AG08396 (cell line): Measurements from ENCODE around the gene HOMER2.
"Not testable (repeated sequence)": the region's sequence is repeated elsewhere in the genome, so short reads cannot be mapped to it uniquely, and the experiment has no call there.

Experiments used
- DNase-seq: peaks from one replicate; pipeline ENCODE4 v3.0.0; 2012; ENCODE audit warnings: low spot score, mixed read lengths

HOMER2 gene

GRCh38 chr15:82952158-82953081 is at the start of gene HOMER2:
Gene HOMER2, minus strand, starts transcription at chr15:82952720. Its CDS starts 185 bp downstream, at chr15:82952535.
- DNase-seq: peak; percentile 64

GRCh38 chr15:83000672-83001031 is 48.1 kb upstream of the HOMER2 start:
- not testable (repeated sequence) for DNase-seq

GRCh38 chr15:82999905-83000671 is 47.6 kb upstream of the HOMER2 start:
- DNase-seq: peak; percentile 69

GRCh38 chr15:82999426-82999825 is 46.9 kb upstream of the HOMER2 start:
- DNase-seq: no peak

- peak; percentile 38 for DNase-seq
These were observed 43.4 kb upstream of the HOMER2 start for GRCh38 chr15:82995938-82996337.

GRCh38 chr15:82995076-82995475 is 42.6 kb upstream of the HOMER2 start:
- no peak for DNase-seq

GRCh38 chr15:82993144-82993543 is 40.6 kb upstream of the HOMER2 start:
- no peak for DNase-seq

GRCh38 chr15:82992436-82992998 is 40.0 kb upstream of the HOMER2 start:
- DNase-seq: no peak

GRCh38 chr15:82986442-82986780 is 33.9 kb upstream of the HOMER2 start:
- no peak for DNase-seq

- DNase-seq: peak; percentile 92
These were observed 33.3 kb upstream of the HOMER2 start, which contains the start of gene RAMAC for GRCh38 chr15:82985688-82986441. Gene RAMAC, plus strand, starts transcription at chr15:82986210. Its CDS starts 2,809 bp downstream, at chr15:82989019.

- no peak for DNase-seq
These were observed 28.5 kb upstream of the HOMER2 start for GRCh38 chr15:82980981-82981380.

- no peak for DNase-seq
These were observed 27.2 kb upstream of the HOMER2 start for GRCh38 chr15:82979726-82980125.

GRCh38 chr15:82978438-82978837 is 25.9 kb upstream of the HOMER2 start:
- no peak for DNase-seq

- DNase-seq: no peak
These were observed 24.6 kb upstream of the HOMER2 start for GRCh38 chr15:82977076-82977475.

GRCh38 chr15:82972990-82973389 is 20.5 kb upstream of the HOMER2 start:
- no peak for DNase-seq

GRCh38 chr15:82971218-82971984 is 18.9 kb upstream of the HOMER2 start:
- no peak for DNase-seq

GRCh38 chr15:82970696-82971095 is 18.2 kb upstream of the HOMER2 start:
- DNase-seq: no peak

GRCh38 chr15:82970078-82970686 is 17.7 kb upstream of the HOMER2 start:
- no peak for DNase-seq

- no peak for DNase-seq
These were observed 16.8 kb upstream of the HOMER2 start for GRCh38 chr15:82969353-82969752.

- no peak for DNase-seq
These were observed 15.5 kb upstream of the HOMER2 start for GRCh38 chr15:82968066-82968465.

GRCh38 chr15:82966671-82967071 is 14.2 kb upstream of the HOMER2 start:
- DNase-seq: no peak
